Stimulated activated CD8-positive, alpha-beta memory T cell treated with anti-CD3 and anti-CD28 coated beads, Interleukin-15, amount 100 ng/mL, for 24 hours (primary cell): ENCODE results near the gene METTL13.
"Not testable (repeated sequence)": the region's sequence is repeated elsewhere in the genome, so short reads cannot be mapped to it uniquely, and the experiment has no call there.

Experiments used
- DNase-seq: peaks from one replicate; pipeline ENCODE4 v3.0.0-alpha.2; 2020; ENCODE audit warnings: low read depth

Gene METTL13

GRCh38 chr1:171769754-171770153, 11.7 kb upstream of the METTL13 start:
- no peak for DNase-seq

- DNase-seq, result no peak
Measured at GRCh38 chr1:171772312-171772711, 9.1 kb upstream of the METTL13 start.

- DNase-seq, result no peak
Measured at GRCh38 chr1:171780583-171781175, 781 bp upstream of the METTL13 start.

GRCh38 chr1:171783816-171784530, 2.5 kb downstream of the METTL13 start:
- DNase-seq, result no peak

GRCh38 chr1:171784784-171785183, 3.3 kb downstream of the METTL13 start:
- DNase-seq, result no peak

GRCh38 chr1:171785766-171786165, 4.3 kb downstream of the METTL13 start:
- DNase-seq, result no peak

GRCh38 chr1:171786534-171786933, 5.1 kb downstream of the METTL13 start:
- no peak for DNase-seq

GRCh38 chr1:171787686-171788480, 6.4 kb downstream of the METTL13 start:
- DNase-seq, result no peak

- no peak for DNase-seq
Measured at GRCh38 chr1:171788696-171789095, 7.2 kb downstream of the METTL13 start.

GRCh38 chr1:171790318-171790717, 8.9 kb downstream of the METTL13 start:
- DNase-seq, result no peak

- no peak for DNase-seq
Measured at GRCh38 chr1:171792656-171793369, 11.4 kb downstream of the METTL13 start.

GRCh38 chr1:171793636-171794035, 12.2 kb downstream of the METTL13 start:
- DNase-seq, result no peak

GRCh38 chr1:171794085-171794484, 12.6 kb downstream of the METTL13 start:
- no peak for DNase-seq

GRCh38 chr1:171796592-171796991, 15.1 kb downstream of the METTL13 start:
- no peak for DNase-seq

GRCh38 chr1:171798311-171798710, 16.9 kb downstream of the METTL13 start:
- DNase-seq, result no peak

GRCh38 chr1:171798765-171799164, 17.3 kb downstream of the METTL13 start:
- no peak for DNase-seq

- no peak for DNase-seq
Measured at GRCh38 chr1:171799166-171799565, 17.7 kb downstream of the METTL13 start.

GRCh38 chr1:171799698-171800097, 18.2 kb downstream of the METTL13 start:
- not testable (repeated sequence) for DNase-seq

GRCh38 chr1:171800342-171800741, 18.9 kb downstream of the METTL13 start:
- DNase-seq, result no peak

- DNase-seq, result no peak
Measured at GRCh38 chr1:171800851-171801250, 19.4 kb downstream of the METTL13 start.

- no peak for DNase-seq
Measured at GRCh38 chr1:171801487-171801891, 20.0 kb downstream of the METTL13 start.

GRCh38 chr1:171802207-171802606, 20.7 kb downstream of the METTL13 start:
- no peak for DNase-seq
